Endothelial cell of umbilical vein (primary cell): Measurements from ENCODE around the gene CSE1L.

Experiments used
- CTCF ChIP-seq, 2 donors: IDR thresholded peaks; 1 replicate in 1 of 2; 2 replicates in 1 of 2; pipeline ENCODE4 v1.5.1; 2011; ENCODE audit warnings: low read length in 2 of 2, mild to moderate bottlenecking in 2 of 2, moderate library complexity in 2 of 2, control low read depth in 1 of 2, inconsistent platforms in 1 of 2, low read depth in 1 of 2; ENCODE audit not compliant: insufficient read depth in 1 of 2; ENCODE audit errors: extremely low read depth in 1 of 2
- EZH2 ChIP-seq: IDR thresholded peaks from 2 replicates; pipeline ENCODE4 v1.6.1; 2012; ENCODE audit warnings: borderline replicate concordance, low read depth, mild to moderate bottlenecking, moderate library complexity, low read length, inconsistent platforms; ENCODE audit not compliant: severe bottlenecking
- JUN ChIP-seq: IDR thresholded peaks from 2 replicates; pipeline ENCODE4 v1.6.1; 2011; ENCODE audit warnings: borderline replicate concordance, low read depth; ENCODE audit not compliant: insufficient read length, insufficient read depth
- MAX ChIP-seq: IDR thresholded peaks from 2 replicates; pipeline ENCODE4 v1.6.1; 2011; ENCODE audit not compliant: insufficient read depth, insufficient read length
- POLR2A ChIP-seq: IDR thresholded peaks from 2 replicates; pipeline ENCODE4 v1.6.1; 2012; ENCODE audit warnings: low read depth, mild to moderate bottlenecking, control low read depth, low read length
- POLR2AphosphoS5 ChIP-seq: IDR thresholded peaks from 2 replicates; pipeline ENCODE4 v1.6.1; 2012; ENCODE audit warnings: low read depth, mild to moderate bottlenecking, control low read depth, low read length, moderate library complexity; ENCODE audit not compliant: insufficient read depth

GRCh38 chr20:49024220-49024619, 21.9 kb upstream of the CSE1L start:
- TF ChIP-seq CTCF (IDR thresholded peaks at IDR 0.05; ENCODE audit: extremely low read depth in 1 of 2, insufficient read depth in 1 of 2, low read depth in 1 of 2, low read length in 2 of 2) (no peak), EZH2 (no peak), POLR2A (no peak), POLR2AphosphoS5 (no peak), MAX (no peak), JUN (no peak)
